H9 (cell line): ENCODE data around the gene TIMM9. TPM values are rescaled to one million over a fixed set of nuclear protein-coding genes. Genes with fewer than 3 reads are reported as not detected.

Experiments used
- DNase-seq: peaks from one replicate; pipeline ENCODE4 v3.0.0-alpha.2; 2017
- H2AFZ ChIP-seq: one replicate; pipeline ENCODE4 v1.6.1; 2013; ENCODE audit warnings: mild to moderate bottlenecking, low read length, control low read depth, moderate library complexity
- H2AK5ac ChIP-seq: 2 replicates; pipeline ENCODE4 v1.6.1; 2013; ENCODE audit warnings: low read length, control low read depth, mixed read lengths; ENCODE audit not compliant: insufficient read length
- H2BK120ac ChIP-seq: one replicate; pipeline ENCODE4 v1.6.1; 2013; ENCODE audit warnings: low read depth, mild to moderate bottlenecking, low read length, control low read depth, inconsistent platforms; ENCODE audit not compliant: poor library complexity, severe bottlenecking
- H2BK12ac ChIP-seq: 2 replicates; pipeline ENCODE4 v1.6.1; 2013; ENCODE audit warnings: low read length, control low read depth, mixed read lengths, low read depth; ENCODE audit not compliant: insufficient read length
- H2BK15ac ChIP-seq: 2 replicates; pipeline ENCODE4 v1.6.1; 2013; ENCODE audit warnings: low read depth, low read length, control low read depth
- H2BK20ac ChIP-seq: one replicate; pipeline ENCODE4 v1.6.1; 2013; ENCODE audit warnings: low read depth, mild to moderate bottlenecking, low read length, control low read depth, inconsistent platforms; ENCODE audit not compliant: poor library complexity, severe bottlenecking
- H2BK5ac ChIP-seq: 2 replicates; pipeline ENCODE4 v1.6.1; 2013; ENCODE audit warnings: low read length, control low read depth, mixed read lengths; ENCODE audit not compliant: insufficient read length
- H3K14ac ChIP-seq: 2 replicates; pipeline ENCODE4 v1.6.1; 2013; ENCODE audit warnings: low read length, control low read depth; ENCODE audit not compliant: insufficient read depth
- H3K18ac ChIP-seq: 2 replicates; pipeline ENCODE4 v1.6.1; 2013; ENCODE audit warnings: low read depth, mild to moderate bottlenecking, mixed read lengths, low read length, control low read depth; ENCODE audit not compliant: insufficient read length
- H3K23ac ChIP-seq: 2 replicates; pipeline ENCODE4 v1.6.1; 2013; ENCODE audit warnings: low read length, control low read depth, mixed read lengths, low read depth; ENCODE audit not compliant: insufficient read length
- H3K23me2 ChIP-seq: 2 replicates; pipeline ENCODE4 v1.6.1; 2013; ENCODE audit warnings: low read depth, mild to moderate bottlenecking, mixed read lengths, low read length, control low read depth; ENCODE audit not compliant: insufficient read length, poor library complexity, severe bottlenecking
- H3K27ac ChIP-seq: 2 replicates; pipeline ENCODE4 v1.5.1; 2013; ENCODE audit warnings: low read length, control low read depth, mixed read lengths, low read depth; ENCODE audit not compliant: insufficient read length
- H3K27me3 ChIP-seq: 2 replicates; pipeline ENCODE4 v1.6.1; 2013; ENCODE audit warnings: low read length, control low read depth, inconsistent platforms; ENCODE audit not compliant: insufficient read depth
- H3K4ac ChIP-seq: 2 replicates; pipeline ENCODE4 v1.6.1; 2013; ENCODE audit warnings: low read depth, mild to moderate bottlenecking, control low read depth, inconsistent platforms, low read length, moderate library complexity
- H3K4me1 ChIP-seq: 2 replicates; pipeline ENCODE4 v1.6.1; 2013; ENCODE audit warnings: low read length, control low read depth, inconsistent platforms; ENCODE audit not compliant: insufficient read depth
- H3K4me2 ChIP-seq: 2 replicates; pipeline ENCODE4 v1.6.1; 2013; ENCODE audit warnings: low read length, control low read depth, mixed read lengths; ENCODE audit not compliant: insufficient read length, insufficient read depth
- H3K56ac ChIP-seq: 2 replicates; pipeline ENCODE4 v1.6.1; 2013; ENCODE audit warnings: low read depth, mild to moderate bottlenecking, mixed read lengths, low read length, control low read depth; ENCODE audit not compliant: insufficient read length
- H3K79me1 ChIP-seq: 2 replicates; pipeline ENCODE4 v1.6.1; 2013; ENCODE audit warnings: low read depth, mild to moderate bottlenecking, moderate library complexity, low read length, control low read depth, inconsistent platforms; ENCODE audit not compliant: insufficient read depth, poor library complexity, severe bottlenecking
- H3K79me2 ChIP-seq: 2 replicates; pipeline ENCODE4 v1.6.1; 2013; ENCODE audit warnings: low read length, control low read depth, inconsistent platforms; ENCODE audit not compliant: insufficient read depth
- H3K9ac ChIP-seq: 2 replicates; pipeline ENCODE4 v1.6.1; 2013; ENCODE audit warnings: low read length, control low read depth, mixed read lengths; ENCODE audit not compliant: insufficient read length; ENCODE audit errors: extremely low read depth
- H3K9me3 ChIP-seq: one replicate; pipeline ENCODE4 v1.6.1; 2013; ENCODE audit warnings: low read depth, low read length, inconsistent platforms; ENCODE audit not compliant: control insufficient read depth
- H3T11ph ChIP-seq: one replicate; pipeline ENCODE4 v1.6.1; 2013; ENCODE audit warnings: mild to moderate bottlenecking, low read length, control low read depth, inconsistent platforms
- H4K20me1 ChIP-seq: one replicate; pipeline ENCODE4 v1.6.1; 2013; ENCODE audit not compliant: control insufficient read depth, insufficient read length, insufficient read depth
- H4K5ac ChIP-seq: 2 replicates; pipeline ENCODE4 v1.6.1; 2013; ENCODE audit warnings: low read depth, mild to moderate bottlenecking, mixed read lengths, low read length, control low read depth; ENCODE audit not compliant: insufficient read length
- H4K8ac ChIP-seq: replicated peaks from 2 replicates; pipeline ENCODE4 v1.6.1; 2013; ENCODE audit warnings: low read length, control low read depth, mixed read lengths, low read depth; ENCODE audit not compliant: insufficient read length
- H4K91ac ChIP-seq: 2 replicates; pipeline ENCODE4 v1.6.1; 2013; ENCODE audit warnings: low read depth, mild to moderate bottlenecking, moderate library complexity, mixed read lengths, low read length, control low read depth; ENCODE audit not compliant: insufficient read length
- H3K27ac Mint-ChIP-seq, 3 experiments: 2 replicates in 2 of 3; 3 replicates in 1 of 3; pipeline ENCODE4 v1.8.0; 2020 to 2021; ENCODE audit warnings: mixed read lengths in 3 of 3, mild to moderate bottlenecking in 1 of 3, moderate library complexity in 1 of 3
- H3K27me3 Mint-ChIP-seq: 2 replicates; pipeline ENCODE4 v1.8.0; 2021; ENCODE audit warnings: low read depth, mild to moderate bottlenecking, moderate library complexity, mixed read lengths
- H3K36me3 Mint-ChIP-seq, 3 experiments: 2 replicates in 2 of 3; 3 replicates in 1 of 3; pipeline ENCODE4 v1.8.0; 2020 to 2021; ENCODE audit warnings: low read depth in 3 of 3, mixed read lengths in 3 of 3; ENCODE audit not compliant: insufficient read depth in 1 of 3
- H3K4me1 Mint-ChIP-seq, 2 experiments: 2 replicates each; pipeline ENCODE4 v1.8.0; 2020; ENCODE audit warnings: mixed read lengths in 2 of 2
- H3K4me3 Mint-ChIP-seq, 2 experiments: 2 replicates in 1 of 2; 3 replicates in 1 of 2; pipeline ENCODE4 v1.8.0; 2020 to 2021; ENCODE audit warnings: mild to moderate bottlenecking in 2 of 2, mixed read lengths in 2 of 2, moderate library complexity in 1 of 2
- H3K9me3 Mint-ChIP-seq, 2 experiments: 2 replicates in 1 of 2; 3 replicates in 1 of 2; pipeline ENCODE4 v1.8.0; 2020; ENCODE audit warnings: mild to moderate bottlenecking in 2 of 2, mixed read lengths in 2 of 2, moderate library complexity in 1 of 2
- WGBS: extraction: QIAGEN DNeasy Blood & Tissue Kit; methylation state at CpG from one replicate; pipeline ENCODE4 v1.1.7; 2013; ENCODE audit warnings: missing lambda C conversion rate, low lambda C conversion rate, mixed read lengths; ENCODE audit not compliant: insufficient read length; ENCODE audit errors: extremely low coverage; 5-methylcytosine and 5-hydroxymethylcytosine counted together
- total RNA-seq: library from RNA; stranded (reverse); gene quantifications from 2 replicates; pipeline ENCODE4 v1.2.1, GENCODE V29; 2021
- TF ChIP-seq, protein P1 (sequence below): fragments of 200-600 bp; sonication (generic); conservative IDR thresholded peaks from 3 replicates; pipeline ENCODE4 v1.8.0; 2021; ENCODE audit warnings: antibody characterized with exemption, mild to moderate bottlenecking

The TIMM9 gene
- total RNA-seq, 1 experiment from 2014 or later = 51.4 TPM

DNA sequence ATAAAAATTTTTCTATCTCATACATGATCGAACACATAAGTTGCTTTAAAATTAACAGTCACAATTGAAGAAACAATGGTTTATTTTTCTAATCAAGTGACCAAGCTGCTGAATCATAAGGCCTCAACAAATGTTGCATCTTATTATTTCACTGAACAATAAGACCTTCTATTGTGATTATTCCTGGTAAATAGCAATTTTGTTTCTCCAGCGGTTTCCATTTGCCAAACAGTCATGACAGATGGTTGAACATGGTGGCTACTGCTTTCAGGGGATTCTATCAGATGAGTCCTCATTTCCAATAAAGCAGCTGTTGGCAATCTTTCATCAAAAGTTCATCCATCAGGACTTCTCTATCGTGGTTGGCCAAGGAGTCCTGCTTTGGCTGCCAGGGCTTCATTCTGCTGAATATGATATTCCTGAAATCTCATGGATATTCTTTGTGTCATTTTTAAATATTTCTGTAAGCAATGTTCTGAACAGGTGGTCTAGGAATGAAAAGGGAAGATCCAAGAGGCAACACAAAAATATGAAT, 18.6 kb downstream of the TIMM9 start:
- no peaks in the 10 kb centered on the region for H3K27me3 Mint-ChIP-seq
- H3K27ac Mint-ChIP-seq = no peak overlapping the region
- H2AFZ ChIP-seq = no peak overlapping the region
- no peak overlapping the region for H2BK5ac ChIP-seq
- H3K56ac ChIP-seq = no peak overlapping the region
- no peak overlapping the region for H3K23ac ChIP-seq
- no peak overlapping the region for H3K14ac ChIP-seq
- H3K18ac ChIP-seq = no peak overlapping the region
- H3K4me2 ChIP-seq = no peak overlapping the region
- no peaks in the 10 kb centered on the region for H3K9me3 ChIP-seq
- no peaks in the 10 kb centered on the region for H3K4me1 Mint-ChIP-seq
- H3K4ac ChIP-seq = no peak overlapping the region
- TF ChIP-seq, protein P1, sequence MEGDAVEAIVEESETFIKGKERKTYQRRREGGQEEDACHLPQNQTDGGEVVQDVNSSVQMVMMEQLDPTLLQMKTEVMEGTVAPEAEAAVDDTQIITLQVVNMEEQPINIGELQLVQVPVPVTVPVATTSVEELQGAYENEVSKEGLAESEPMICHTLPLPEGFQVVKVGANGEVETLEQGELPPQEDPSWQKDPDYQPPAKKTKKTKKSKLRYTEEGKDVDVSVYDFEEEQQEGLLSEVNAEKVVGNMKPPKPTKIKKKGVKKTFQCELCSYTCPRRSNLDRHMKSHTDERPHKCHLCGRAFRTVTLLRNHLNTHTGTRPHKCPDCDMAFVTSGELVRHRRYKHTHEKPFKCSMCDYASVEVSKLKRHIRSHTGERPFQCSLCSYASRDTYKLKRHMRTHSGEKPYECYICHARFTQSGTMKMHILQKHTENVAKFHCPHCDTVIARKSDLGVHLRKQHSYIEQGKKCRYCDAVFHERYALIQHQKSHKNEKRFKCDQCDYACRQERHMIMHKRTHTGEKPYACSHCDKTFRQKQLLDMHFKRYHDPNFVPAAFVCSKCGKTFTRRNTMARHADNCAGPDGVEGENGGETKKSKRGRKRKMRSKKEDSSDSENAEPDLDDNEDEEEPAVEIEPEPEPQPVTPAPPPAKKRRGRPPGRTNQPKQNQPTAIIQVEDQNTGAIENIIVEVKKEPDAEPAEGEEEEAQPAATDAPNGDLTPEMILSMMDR = no peak
- H4K5ac ChIP-seq = no peak overlapping the region
- no peak overlapping the region for H3K4me3 Mint-ChIP-seq
- H2AK5ac ChIP-seq = no peak overlapping the region
- peaks cover 15 to 45% (median 37%) of the 10 kb centered on the region in 3 experiments; a peak in 6 of 7 replicates for H3K36me3 Mint-ChIP-seq
- H3T11ph ChIP-seq = no peak overlapping the region
- no peaks in the 10 kb centered on the region for H3K23me2 ChIP-seq
- no peak overlapping the region for H3K9ac ChIP-seq
- DNase-seq = no peak
- no peak overlapping the region for H2BK15ac ChIP-seq
- no peak overlapping the region for H3K27ac ChIP-seq
- no peaks in the 10 kb centered on the region for H4K20me1 ChIP-seq
- H4K91ac ChIP-seq = no peak overlapping the region
- no peak overlapping the region for H2BK20ac ChIP-seq
- no peaks in the 10 kb centered on the region for H3K27me3 ChIP-seq
- no peak overlapping the region for H2BK120ac ChIP-seq
- H3K79me2 ChIP-seq = no peaks in the 10 kb centered on the region
- no peak overlapping the region for H2BK12ac ChIP-seq
- no peak overlapping the region for H4K8ac ChIP-seq
- no CpG with 5 or more reads among the region's 3 CpGs for WGBS
- peaks cover 5% of the 10 kb centered on the region for H3K79me1 ChIP-seq
- H3K9me3 Mint-ChIP-seq = no peaks in the 10 kb centered on the region; a peak in 2 of 5 replicates
- no peaks in the 10 kb centered on the region for H3K4me1 ChIP-seq
